Karpas-422 (cell line): ENCODE measurements around the gene C16orf92. TPM values are rescaled to one million over a fixed set of nuclear protein-coding genes. Genes with fewer than 3 reads are reported as not detected.

Experiments
- DNase-seq: peaks from one replicate; pipeline ENCODE4 v3.0.0-alpha.2; 2015
- H2AFZ ChIP-seq: fragments of 200-600 bp; sonication (generic); 2 replicates; pipeline ENCODE4 v1.6.1; 2014; ENCODE audit warnings: antibody characterized with exemption, low read length, mixed read lengths
- H3K27ac ChIP-seq: fragments of 200-600 bp; sonication (generic); 2 replicates; pipeline ENCODE4 v1.5.1; 2014; ENCODE audit warnings: mild to moderate bottlenecking, low read length, moderate library complexity
- H3K27me3 ChIP-seq: fragments of 200-600 bp; sonication (generic); 2 replicates; pipeline ENCODE4 v1.6.1; 2014; ENCODE audit warnings: low read length, mixed read lengths
- H3K36me3 ChIP-seq: fragments of 200-600 bp; sonication (generic); 2 replicates; pipeline ENCODE4 v1.6.1; 2014; ENCODE audit warnings: low read length, mixed read lengths; ENCODE audit not compliant: insufficient read depth
- H3K4me1 ChIP-seq: fragments of 200-600 bp; sonication (generic); 2 replicates; pipeline ENCODE4 v1.6.1; 2014; ENCODE audit warnings: mild to moderate bottlenecking, low read length, mixed read lengths
- H3K4me2 ChIP-seq: fragments of 200-600 bp; sonication (generic); 2 replicates; pipeline ENCODE4 v1.6.1; 2014; ENCODE audit warnings: low read length, low read depth, mild to moderate bottlenecking; ENCODE audit not compliant: poor library complexity, severe bottlenecking
- H3K4me3 ChIP-seq: fragments of 200-600 bp; sonication (generic); 2 replicates; pipeline ENCODE4 v1.5.1; 2014; ENCODE audit warnings: mild to moderate bottlenecking, antibody characterized with exemption, low read length, mixed read lengths
- H3K79me2 ChIP-seq: fragments of 200-600 bp; sonication (generic); 2 replicates; pipeline ENCODE4 v1.6.1; 2014; ENCODE audit warnings: mild to moderate bottlenecking, low read length, mixed read lengths
- H3K9ac ChIP-seq: fragments of 200-600 bp; sonication (generic); 2 replicates; pipeline ENCODE4 v1.6.0; 2014; ENCODE audit warnings: low read length
- H3K9me2 ChIP-seq: fragments of 200-600 bp; sonication (generic), shearing (Covaris generic); replicated peaks from 2 replicates; pipeline ENCODE4 v1.6.0; 2014; ENCODE audit warnings: mild to moderate bottlenecking, low read length, moderate library complexity; ENCODE audit not compliant: insufficient read depth
- H3K9me3 ChIP-seq: fragments of 300-700, 200-600 bp; sonication (generic); 2 replicates; pipeline ENCODE4 v1.6.1; 2014; ENCODE audit warnings: low read length, mixed read lengths
- H4K20me1 ChIP-seq: fragments of 200-600 bp; sonication (generic); 2 replicates; pipeline ENCODE4 v1.6.1; 2014; ENCODE audit warnings: mild to moderate bottlenecking, antibody characterized with exemption, low read length, low read depth; ENCODE audit not compliant: insufficient read depth
- total RNA-seq: library from RNA; depleted of rRNA; stranded (reverse); fragments of >200 nt; shearing (Covaris generic); gene quantifications from 2 replicates; pipeline ENCODE4 v1.2.3, GENCODE V29; 2014; ENCODE audit warnings: low replicate concordance; rRNA removed

The C16orf92 gene, protein sequence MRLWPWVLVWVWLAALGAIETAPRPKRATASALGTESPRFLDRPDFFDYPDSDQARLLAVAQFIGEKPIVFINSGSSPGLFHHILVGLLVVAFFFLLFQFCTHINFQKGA
- not detected in 2 replicates for total RNA-seq

DNA sequence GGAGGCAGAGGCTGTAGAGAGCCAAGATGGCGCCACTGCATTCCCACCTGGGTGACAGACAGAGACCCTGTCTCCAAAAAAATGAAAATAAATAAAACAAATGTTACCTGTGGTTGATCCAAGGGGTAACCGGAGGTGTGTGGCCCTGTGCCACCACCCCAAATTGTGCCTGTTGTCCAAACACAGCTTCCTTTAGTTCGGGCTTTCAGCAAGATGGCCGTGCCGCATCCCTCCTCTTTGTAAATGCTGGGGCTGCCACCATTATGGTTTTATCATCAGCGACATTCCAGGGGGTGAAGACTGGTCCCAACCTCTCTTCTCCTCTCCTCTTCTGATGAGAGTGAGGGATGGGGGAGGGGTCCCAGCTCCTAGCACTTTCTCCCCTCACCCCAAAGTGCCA is at the start of gene C16orf92:
TSS of gene C16orf92 (plus strand) at position 312 of the 400 bp plus-strand sequence. CDS start 143 bp downstream, outside the sequence.
- H3K36me3 ChIP-seq, result no peaks in the 10 kb centered on the region
- H3K9ac ChIP-seq, result no peak within 1 kb of the TSS
- H3K4me3 ChIP-seq, result no peak within 1 kb of the TSS
- H3K79me2 ChIP-seq, result no peaks in the 10 kb centered on the region
- no peaks in the 10 kb centered on the region for H4K20me1 ChIP-seq
- no peak within 1 kb of the TSS for H3K27ac ChIP-seq
- no peak within 1 kb of the TSS for H2AFZ ChIP-seq
- H3K4me1 ChIP-seq, result peaks cover 5% of the 10 kb centered on the region
- DNase-seq, result no peak
- no peaks in the 10 kb centered on the region for H3K9me3 ChIP-seq
- H3K4me2 ChIP-seq, result no peak within 1 kb of the TSS
- no peaks in the 10 kb centered on the region for H3K9me2 ChIP-seq
- no peaks in the 10 kb centered on the region for H3K27me3 ChIP-seq

DNA sequence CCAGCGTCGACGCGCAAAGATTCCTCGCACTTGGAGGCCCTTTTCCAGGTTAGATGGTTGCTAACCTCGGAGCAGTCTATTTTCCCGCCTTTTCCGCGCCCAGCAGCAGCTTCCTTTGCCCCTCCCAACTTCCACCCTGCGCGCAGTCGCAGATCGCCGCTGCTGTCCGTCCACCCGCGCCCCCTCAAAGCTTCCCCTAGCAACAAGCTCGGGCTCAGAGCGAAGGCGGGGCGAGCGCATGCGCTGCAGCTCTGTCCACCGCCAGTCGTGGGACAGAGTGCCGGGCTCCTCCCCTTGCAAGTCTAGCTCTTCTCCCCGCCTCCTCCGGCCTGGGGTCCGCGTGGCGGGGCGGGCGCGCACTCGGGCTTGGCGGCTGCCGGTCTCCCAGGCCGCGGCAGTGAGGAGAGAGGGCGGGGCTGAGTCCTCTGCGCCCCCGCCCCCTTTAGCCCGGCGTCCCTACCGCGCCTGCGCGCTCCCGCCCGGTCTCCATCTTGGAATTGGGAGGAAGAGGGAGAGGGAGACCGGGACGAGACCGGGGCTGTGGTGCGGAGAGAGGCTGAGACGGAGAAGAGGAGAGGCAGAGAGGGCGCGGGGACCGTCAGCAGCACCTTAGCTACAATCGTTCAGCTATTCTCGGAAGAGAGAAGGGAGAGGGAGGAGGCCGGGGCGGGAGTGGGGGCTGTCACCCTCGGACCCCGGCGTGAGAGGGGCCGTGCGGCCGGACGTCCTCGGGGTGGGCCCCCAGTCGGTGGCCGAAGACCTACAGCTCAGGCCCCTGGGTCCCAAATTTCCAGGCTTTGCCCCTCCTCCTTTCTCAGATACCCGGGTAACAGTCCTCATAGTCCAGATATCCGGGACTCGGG is 49.4 kb upstream of the C16orf92 start, which contains the start of gene TAOK2:
TSS of gene TAOK2 (plus strand) at position 485 of the 863 bp plus-strand sequence. CDS start 3,905 bp downstream, outside the sequence.
- H3K9me2 ChIP-seq, result no peaks in the 10 kb centered on the region
- peak within 1 kb of the TSS; percentile 79 for H3K9ac ChIP-seq
- H3K27me3 ChIP-seq, result no peaks in the 10 kb centered on the region
- H2AFZ ChIP-seq, result no peak within 1 kb of the TSS
- H3K79me2 ChIP-seq, result peaks cover 45% of the 10 kb centered on the region
- H3K4me2 ChIP-seq, result peak within 1 kb of the TSS; percentile 85
- peak within 1 kb of the TSS; percentile 89 for H3K4me3 ChIP-seq
- peak; percentile 99 for DNase-seq
- peaks cover 22% of the 10 kb centered on the region; the same call in 1 of the 2 replicates for H4K20me1 ChIP-seq
- peak within 1 kb of the TSS; percentile 35 for H3K27ac ChIP-seq
- peaks cover 25% of the 10 kb centered on the region for H3K4me1 ChIP-seq
- H3K9me3 ChIP-seq, result no peaks in the 10 kb centered on the region
- peaks cover 10% of the 10 kb centered on the region for H3K36me3 ChIP-seq

DNA sequence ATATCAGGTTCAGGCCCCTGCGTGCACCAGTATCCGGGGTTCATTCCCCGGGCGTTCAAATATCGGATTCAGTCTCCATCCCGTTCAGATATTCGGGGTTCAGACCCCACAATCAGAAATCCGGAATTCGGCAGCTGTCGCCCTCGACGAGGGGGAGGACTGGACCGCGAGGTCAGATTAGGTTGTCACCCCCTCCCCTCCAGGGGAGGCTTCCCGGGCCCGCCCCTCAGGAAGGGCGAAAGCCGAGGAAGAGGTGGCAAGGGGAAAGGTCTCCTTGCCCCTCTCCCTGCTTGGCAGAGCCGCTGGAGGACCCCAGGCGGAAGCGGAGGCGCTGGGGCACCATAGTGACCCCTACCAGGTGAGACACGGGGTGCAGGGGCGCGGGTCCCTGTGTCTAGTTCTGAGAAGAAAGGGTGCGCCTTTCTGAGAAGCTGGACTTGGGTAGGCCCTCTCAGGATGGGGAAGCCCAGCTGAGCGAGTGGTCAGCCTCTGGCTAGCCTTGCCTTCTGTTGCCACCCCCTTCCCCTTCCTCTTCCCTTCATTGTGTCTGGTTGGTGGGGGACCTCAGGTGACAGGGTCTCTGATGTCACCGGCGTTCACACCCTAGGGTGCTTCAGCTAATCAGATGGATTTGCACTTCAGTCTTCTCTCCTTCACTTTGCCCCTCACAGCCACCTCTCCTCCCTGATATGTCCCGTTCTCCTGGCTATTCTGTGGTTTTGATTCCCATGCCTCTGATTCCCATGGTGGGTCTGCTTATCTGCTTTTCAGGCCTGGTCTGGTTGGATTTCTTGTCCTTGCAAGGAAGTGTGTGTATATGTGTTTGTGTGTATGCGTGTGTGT is 48.5 kb upstream of the C16orf92 start:
- Histone ChIP-seq H3K27me3 (no peaks in the 10 kb centered on the region), H3K4me2 (peak overlapping the region; percentile 85), H3K9ac (peak overlapping the region; percentile 79), H3K79me2 (peaks cover 45% of the 10 kb centered on the region), H3K9me2 (no peaks in the 10 kb centered on the region), H3K27ac (peak overlapping the region; percentile 35), H4K20me1 (peaks cover 22% of the 10 kb centered on the region; the same call in 1 of the 2 replicates), H2AFZ (no peak overlapping the region), H3K4me1 (peaks cover 25% of the 10 kb centered on the region), H3K9me3 (no peaks in the 10 kb centered on the region), H3K36me3 (peaks cover 15% of the 10 kb centered on the region), H3K4me3 (peak overlapping the region; percentile 89)
- peak; percentile 69 for DNase-seq

DNA sequence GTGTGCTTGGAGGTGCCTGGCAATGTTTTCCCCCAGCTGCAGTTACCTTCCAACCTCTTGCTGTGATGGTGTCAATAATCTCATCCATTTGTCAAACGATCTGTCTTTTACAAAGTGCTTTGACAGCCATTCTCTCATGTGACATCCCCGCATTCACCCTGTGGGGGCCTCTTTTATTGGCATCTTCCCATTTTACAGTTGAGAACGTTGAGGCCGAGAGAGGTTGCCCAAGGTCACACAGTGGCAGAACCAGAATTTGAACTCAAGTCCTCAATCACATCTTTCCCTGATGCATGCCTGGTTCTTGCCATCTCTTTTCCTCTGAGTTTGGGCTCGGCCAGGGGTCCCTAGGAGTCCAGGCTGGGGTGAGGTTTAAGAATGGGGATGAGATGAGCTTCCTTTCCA is 47.9 kb upstream of the C16orf92 start:
- no peak for DNase-seq
- peak overlapping the region; percentile 85 for H3K4me2 ChIP-seq
- no peaks in the 10 kb centered on the region for H3K9me3 ChIP-seq
- H3K27ac ChIP-seq, result 0 out of 2 replicates have a peak overlapping the region, but pooled peaks have one; percentile 4
- H2AFZ ChIP-seq, result no peak overlapping the region
- peaks cover 25% of the 10 kb centered on the region for H3K4me1 ChIP-seq
- H3K36me3 ChIP-seq, result peaks cover 20% of the 10 kb centered on the region
- no peaks in the 10 kb centered on the region for H3K27me3 ChIP-seq
- H3K9me2 ChIP-seq, result no peaks in the 10 kb centered on the region
- peaks cover 45% of the 10 kb centered on the region for H3K79me2 ChIP-seq
- H3K9ac ChIP-seq, result peak overlapping the region; percentile 79
- H4K20me1 ChIP-seq, result peaks cover 22% of the 10 kb centered on the region; the same call in 1 of the 2 replicates
- H3K4me3 ChIP-seq, result peak overlapping the region; percentile 89

DNA sequence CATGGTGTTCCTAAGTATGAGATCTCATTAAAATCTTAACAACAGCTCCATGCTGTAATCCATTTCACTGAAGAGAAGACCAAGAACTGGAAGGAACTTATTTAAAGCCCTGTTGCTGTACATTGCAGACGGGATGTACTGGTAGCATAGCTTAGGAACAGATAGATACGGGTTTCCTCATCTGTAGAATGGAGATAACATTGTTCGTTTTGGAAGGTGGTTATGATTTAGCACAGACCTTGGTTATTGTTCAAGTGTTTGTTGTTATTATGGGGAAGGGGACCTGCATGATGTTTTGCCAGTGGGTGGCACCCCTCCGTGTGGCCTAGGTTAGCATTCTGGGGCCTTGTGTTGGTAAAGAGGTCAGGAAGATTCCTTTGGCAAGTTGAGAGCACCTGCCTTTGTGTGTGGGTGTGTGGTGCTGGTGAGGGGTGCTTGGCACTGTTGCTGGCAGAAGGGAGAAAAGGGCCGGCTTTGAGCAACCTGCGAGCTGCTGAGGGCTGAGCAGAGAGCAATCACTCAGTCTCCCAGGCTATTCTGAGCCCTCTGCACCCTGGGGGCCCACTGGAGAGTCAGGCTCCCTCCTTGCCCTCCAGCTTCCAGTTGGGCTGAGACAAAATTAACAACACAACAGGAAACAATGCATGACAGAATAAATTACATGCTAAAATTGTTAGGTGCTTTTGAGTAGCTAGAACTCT is 47.0 kb upstream of the C16orf92 start:
- peaks cover 28% of the 10 kb centered on the region for H3K36me3 ChIP-seq
- H4K20me1 ChIP-seq, result peaks cover 22% of the 10 kb centered on the region; the same call in 1 of the 2 replicates
- no peak overlapping the region for H2AFZ ChIP-seq
- no peak for DNase-seq
- H3K79me2 ChIP-seq, result peaks cover 45% of the 10 kb centered on the region
- H3K4me3 ChIP-seq, result peak overlapping the region; percentile 89
- no peaks in the 10 kb centered on the region for H3K9me2 ChIP-seq
- H3K27me3 ChIP-seq, result no peaks in the 10 kb centered on the region
- H3K4me1 ChIP-seq, result peaks cover 25% of the 10 kb centered on the region
- H3K27ac ChIP-seq, result peak overlapping the region; percentile 4; the same call in 1 of the 2 replicates
- H3K4me2 ChIP-seq, result peak overlapping the region; percentile 85
- H3K9me3 ChIP-seq, result no peaks in the 10 kb centered on the region
- peak overlapping the region; percentile 79 for H3K9ac ChIP-seq

DNA sequence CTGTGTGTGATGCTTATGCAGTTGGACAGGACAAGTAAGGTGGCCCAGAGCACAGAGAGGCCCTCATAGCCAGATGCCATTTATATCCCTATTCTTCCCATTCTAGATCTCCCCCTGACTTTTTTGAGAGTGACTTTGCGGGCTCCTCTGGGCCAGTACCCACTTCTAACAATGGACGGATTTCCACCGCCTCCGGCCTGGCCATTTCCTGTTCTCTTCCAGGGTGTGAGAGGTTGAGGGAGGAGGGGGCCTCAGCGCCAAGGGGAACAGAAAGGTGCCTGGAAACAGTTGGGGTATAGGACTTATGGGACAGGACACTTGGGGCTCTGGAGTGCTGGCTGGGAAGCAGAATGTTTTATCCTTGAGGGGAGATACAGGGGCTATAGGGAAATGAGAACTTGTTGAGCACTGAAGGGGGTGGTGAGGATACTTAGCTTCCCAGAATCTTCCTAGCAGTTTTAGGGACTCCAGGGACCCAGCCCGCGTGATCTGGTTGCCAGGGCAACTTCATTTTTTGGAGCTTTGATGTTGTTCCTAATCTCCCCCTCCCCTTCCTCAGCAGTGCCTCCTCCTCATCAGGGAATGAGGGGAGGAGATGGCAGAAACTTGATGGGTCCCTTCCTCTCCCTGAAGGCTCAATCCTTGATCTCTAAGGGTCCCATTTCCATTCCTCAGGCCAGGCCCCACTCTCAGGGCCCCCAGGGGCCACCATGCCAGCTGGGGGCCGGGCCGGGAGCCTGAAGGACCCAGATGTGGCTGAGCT is 45.8 kb upstream of the C16orf92 start:
- DNase-seq, result no peak
- Histone ChIP-seq H3K4me1 (peaks cover 25% of the 10 kb centered on the region), H3K9ac (peak overlapping the region; percentile 79; the same call in 1 of the 2 replicates), H3K36me3 (peaks cover 28% of the 10 kb centered on the region), H3K9me2 (no peaks in the 10 kb centered on the region), H3K79me2 (peaks cover 45% of the 10 kb centered on the region), H3K27ac (no peak overlapping the region), H4K20me1 (peaks cover 22% of the 10 kb centered on the region; the same call in 1 of the 2 replicates), H2AFZ (no peak overlapping the region), H3K27me3 (no peaks in the 10 kb centered on the region), H3K4me2 (peak overlapping the region; percentile 85), H3K4me3 (no peak overlapping the region), H3K9me3 (no peaks in the 10 kb centered on the region)

DNA sequence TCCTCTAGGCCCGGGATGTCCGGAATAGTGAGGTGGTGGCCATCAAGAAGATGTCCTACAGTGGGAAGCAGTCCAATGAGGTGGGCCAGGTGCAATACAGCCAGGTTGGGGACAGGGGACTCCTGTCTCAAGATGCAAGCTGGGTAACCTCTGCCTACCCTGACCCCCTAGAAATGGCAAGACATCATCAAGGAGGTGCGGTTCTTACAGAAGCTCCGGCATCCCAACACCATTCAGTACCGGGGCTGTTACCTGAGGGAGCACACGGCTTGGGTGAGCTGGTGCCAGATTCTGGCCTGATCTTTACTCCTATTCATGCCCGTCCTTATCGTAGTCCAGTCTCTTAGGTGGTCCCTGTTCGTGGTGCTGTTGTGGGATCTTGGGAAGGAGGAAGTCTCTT is 44.9 kb upstream of the C16orf92 start:
- peaks cover 45% of the 10 kb centered on the region for H3K79me2 ChIP-seq
- H3K9me3 ChIP-seq, result no peaks in the 10 kb centered on the region
- H3K9ac ChIP-seq, result no peak overlapping the region
- no peak for DNase-seq
- peaks cover 22% of the 10 kb centered on the region; the same call in 1 of the 2 replicates for H4K20me1 ChIP-seq
- H2AFZ ChIP-seq, result no peak overlapping the region
- H3K4me3 ChIP-seq, result no peak overlapping the region
- H3K27ac ChIP-seq, result no peak overlapping the region
- H3K4me2 ChIP-seq, result no peak overlapping the region
- no peaks in the 10 kb centered on the region for H3K27me3 ChIP-seq
- H3K9me2 ChIP-seq, result no peaks in the 10 kb centered on the region
- peaks cover 28% of the 10 kb centered on the region for H3K36me3 ChIP-seq
- peaks cover 25% of the 10 kb centered on the region for H3K4me1 ChIP-seq
